Cardiac fibroblast (primary cell): ENCODE data around the gene ATP2B2.

Source experiments
- DNase-seq, 2 donors: peaks; one replicate each; pipeline versions ENCODE4 v3.0.0 to v3.0.0-alpha.2; 2010; ENCODE audit warnings: low read depth in 2 of 2
- H3K4me3 ChIP-seq, 2 donors: replicated peaks in 1 of 2; 1 replicate in 1 of 2; 2 replicates in 1 of 2; pipeline ENCODE4 v1.5.1; 2011; ENCODE audit warnings: low read depth in 2 of 2, low read length in 2 of 2, mild to moderate bottlenecking in 2 of 2, moderate library complexity in 1 of 2
- CTCF ChIP-seq: IDR thresholded peaks from one replicate; pipeline ENCODE4 v1.5.1; 2011; ENCODE audit warnings: low read depth, mild to moderate bottlenecking, low read length, inconsistent platforms

The ATP2B2 gene

GRCh38 chr3:10489746-10490483 is 15.5 kb downstream of the ATP2B2 start:
- no peak overlapping the region for H3K4me3 ChIP-seq
- no peak for TF ChIP-seq CTCF
- no peak for DNase-seq

- DNase-seq: no peak
- TF ChIP-seq CTCF: no peak
- H3K4me3 ChIP-seq: no peak overlapping the region
Observed at GRCh38 chr3:10487988-10488633, 17.3 kb downstream of the ATP2B2 start.

GRCh38 chr3:10485806-10486205 is 19.6 kb downstream of the ATP2B2 start:
- DNase-seq: no peak
- TF ChIP-seq CTCF: no peak
- no peak overlapping the region for H3K4me3 ChIP-seq

- DNase-seq: no peak
- TF ChIP-seq CTCF: no peak
- H3K4me3 ChIP-seq: no peak overlapping the region
Observed at GRCh38 chr3:10485380-10485779, 20.0 kb downstream of the ATP2B2 start.

GRCh38 chr3:10484709-10485108 is 20.7 kb downstream of the ATP2B2 start:
- DNase-seq: no peak
- H3K4me3 ChIP-seq: no peak overlapping the region
- TF ChIP-seq CTCF: no peak

GRCh38 chr3:10483686-10484345 is 21.6 kb downstream of the ATP2B2 start:
- H3K4me3 ChIP-seq: no peak overlapping the region
- DNase-seq: no peak

More at GRCh38 chr3:10483686-10484345, 21.6 kb downstream of the ATP2B2 start:
- no peak for TF ChIP-seq CTCF
